Measurements from ENCODE around the gene TMEM140. TPM values are rescaled to one million over a fixed set of nuclear protein-coding genes. Genes with fewer than 3 reads are reported as not detected.

The TMEM140 gene
- total RNA-seq, 3 donors from 2014 or later (not counting 1 experiment from before 2014, with no cell fraction given) = 60.0 to 81.7 (median 76.9) TPM

DNA sequence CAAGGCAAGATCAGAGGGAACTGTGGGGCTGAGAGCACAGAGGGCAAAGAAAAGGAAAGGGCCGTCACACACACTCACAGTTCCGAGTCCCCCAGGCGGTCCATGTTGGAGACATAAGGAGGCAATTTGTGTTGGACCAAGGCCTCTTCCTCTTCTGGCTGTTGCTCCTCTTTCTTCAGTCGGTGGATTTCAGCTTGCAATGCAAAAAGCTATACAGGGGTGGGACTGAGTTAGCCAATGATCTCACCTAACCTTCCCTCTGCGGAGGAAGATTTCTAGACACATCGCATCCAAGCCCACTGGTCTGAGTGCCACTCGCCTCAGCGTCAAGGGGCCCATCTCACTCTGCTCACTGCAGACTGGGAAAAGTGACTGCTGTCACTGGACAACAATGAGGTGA is 58.0 kb downstream of the TMEM140 start:
- peaks cover 16 to 27% of the 10 kb centered on the region in 2 donors for H3K4me1 Mint-ChIP-seq
- no peaks in the 10 kb centered on the region for H3K9me3 Mint-ChIP-seq
- no peak overlapping the region for H3K4me3 Mint-ChIP-seq
- no peak overlapping the region for H3K27ac Mint-ChIP-seq
- Histone ChIP-seq H3K36me3 (ENCODE audit: control insufficient read depth, insufficient read depth, low read length) (peaks cover 31% of the 10 kb centered on the region), H3K27ac (ENCODE audit: low read length) (no peak overlapping the region), H3K4me3 (ENCODE audit: low read length) (no peak overlapping the region), H3K9me3 (ENCODE audit: control insufficient read depth, insufficient read depth, low read length) (no peaks in the 10 kb centered on the region), H3K4me1 (ENCODE audit: control insufficient read depth, insufficient read depth, low read length) (peaks cover 18% of the 10 kb centered on the region), H3K27me3 (ENCODE audit: control insufficient read depth, insufficient read depth, low read length) (no peaks in the 10 kb centered on the region)
- H3K27me3 Mint-ChIP-seq (ENCODE audit: low read depth in 2 of 2) = no peaks in the 10 kb centered on the region
- no peaks in the 10 kb centered on the region for H3K36me3 Mint-ChIP-seq
- TF ChIP-seq, protein P1, sequence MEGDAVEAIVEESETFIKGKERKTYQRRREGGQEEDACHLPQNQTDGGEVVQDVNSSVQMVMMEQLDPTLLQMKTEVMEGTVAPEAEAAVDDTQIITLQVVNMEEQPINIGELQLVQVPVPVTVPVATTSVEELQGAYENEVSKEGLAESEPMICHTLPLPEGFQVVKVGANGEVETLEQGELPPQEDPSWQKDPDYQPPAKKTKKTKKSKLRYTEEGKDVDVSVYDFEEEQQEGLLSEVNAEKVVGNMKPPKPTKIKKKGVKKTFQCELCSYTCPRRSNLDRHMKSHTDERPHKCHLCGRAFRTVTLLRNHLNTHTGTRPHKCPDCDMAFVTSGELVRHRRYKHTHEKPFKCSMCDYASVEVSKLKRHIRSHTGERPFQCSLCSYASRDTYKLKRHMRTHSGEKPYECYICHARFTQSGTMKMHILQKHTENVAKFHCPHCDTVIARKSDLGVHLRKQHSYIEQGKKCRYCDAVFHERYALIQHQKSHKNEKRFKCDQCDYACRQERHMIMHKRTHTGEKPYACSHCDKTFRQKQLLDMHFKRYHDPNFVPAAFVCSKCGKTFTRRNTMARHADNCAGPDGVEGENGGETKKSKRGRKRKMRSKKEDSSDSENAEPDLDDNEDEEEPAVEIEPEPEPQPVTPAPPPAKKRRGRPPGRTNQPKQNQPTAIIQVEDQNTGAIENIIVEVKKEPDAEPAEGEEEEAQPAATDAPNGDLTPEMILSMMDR (IDR thresholded peaks at IDR 0.05) = no peak
- intact Hi-C loops (cut with micrococcal nuclease) = no loop called here
- DNase-seq (no peak), ATAC-seq (no peak)
- WGBS (ENCODE audit: insufficient coverage) = 92% methylated on average over 8 of the region's 8 CpGs

DNA sequence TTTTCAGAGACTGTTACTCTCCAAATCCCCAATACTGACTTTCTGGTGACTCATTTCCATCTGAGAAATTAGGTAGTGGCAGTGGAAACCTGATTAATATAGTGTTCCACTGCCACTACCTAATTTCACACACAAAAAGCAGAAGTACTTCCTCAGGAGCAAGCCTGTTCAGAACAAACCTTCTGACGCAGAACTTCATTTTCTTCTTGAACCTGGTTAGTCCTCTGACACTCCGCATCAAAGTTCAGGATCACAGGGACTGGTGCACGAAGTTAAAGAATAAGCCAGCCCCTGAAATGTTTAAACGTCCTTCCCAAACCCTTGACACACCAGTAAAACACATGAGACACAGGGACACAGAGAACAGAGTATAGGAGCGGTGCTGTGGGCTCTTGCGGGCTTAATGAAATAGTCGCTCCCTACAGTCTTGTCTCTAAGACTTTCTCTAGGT is 59.1 kb downstream of the TMEM140 start:
- no peaks in the 10 kb centered on the region for H3K27me3 Mint-ChIP-seq (ENCODE audit: low read depth in 2 of 2)
- no peak overlapping the region for H3K27ac ChIP-seq (ENCODE audit: low read length)
- H3K27me3 ChIP-seq (ENCODE audit: control insufficient read depth, insufficient read depth, low read length) = no peaks in the 10 kb centered on the region
- intact Hi-C loops (cut with micrococcal nuclease) = no loop called here
- DNase-seq (no peak), ATAC-seq (no peak)
- TF ChIP-seq, protein P1 (IDR thresholded peaks at IDR 0.05) = no peak
- H3K36me3 Mint-ChIP-seq = no peaks in the 10 kb centered on the region
- H3K4me3 ChIP-seq (ENCODE audit: low read length) = no peak overlapping the region
- H3K36me3 ChIP-seq (ENCODE audit: control insufficient read depth, insufficient read depth, low read length) = peaks cover 21% of the 10 kb centered on the region
- H3K9me3 ChIP-seq (ENCODE audit: control insufficient read depth, insufficient read depth, low read length) = no peaks in the 10 kb centered on the region
- H3K4me1 ChIP-seq (ENCODE audit: control insufficient read depth, insufficient read depth, low read length) = peaks cover 23% of the 10 kb centered on the region
- H3K27ac Mint-ChIP-seq = peak overlapping the region in 1 of 2 donors; percentile 52
- 69% methylated on average over 7 of the region's 7 CpGs for WGBS (ENCODE audit: insufficient coverage)
- H3K4me3 Mint-ChIP-seq = no peak overlapping the region
- peaks cover 17 to 35% of the 10 kb centered on the region in 2 donors for H3K4me1 Mint-ChIP-seq
- H3K9me3 Mint-ChIP-seq = no peaks in the 10 kb centered on the region

- intact Hi-C loops (cut with micrococcal nuclease) = no loop called here
- H3K27me3 ChIP-seq (ENCODE audit: control insufficient read depth, insufficient read depth, low read length) = no peaks in the 10 kb centered on the region
- peaks cover 26% of the 10 kb centered on the region for H3K4me1 ChIP-seq (ENCODE audit: control insufficient read depth, insufficient read depth, low read length)
- H3K27ac ChIP-seq (ENCODE audit: low read length) = no peak overlapping the region
- Mint-ChIP-seq H3K4me3 (no peak overlapping the region), H3K27ac (peak overlapping the region in 1 of 2 donors; percentile 52), H3K4me1 (peaks cover 17 to 35% of the 10 kb centered on the region in 2 donors), H3K27me3 (ENCODE audit: low read depth in 2 of 2) (no peaks in the 10 kb centered on the region), H3K36me3 (no peaks in the 10 kb centered on the region), H3K9me3 (no peaks in the 10 kb centered on the region)
- TF ChIP-seq, protein P1 (IDR thresholded peaks at IDR 0.05) = no peak
- no peaks in the 10 kb centered on the region for H3K9me3 ChIP-seq (ENCODE audit: control insufficient read depth, insufficient read depth, low read length)
- WGBS (ENCODE audit: insufficient coverage) = 76% methylated on average over 8 of the region's 8 CpGs
- no peak overlapping the region for H3K4me3 ChIP-seq (ENCODE audit: low read length)
- DNase-seq (no peak), ATAC-seq (no peak)
- H3K36me3 ChIP-seq (ENCODE audit: control insufficient read depth, insufficient read depth, low read length) = peaks cover 17% of the 10 kb centered on the region
Observed at GRCh38 chr7:135207406-135208101, 59.7 kb downstream of the TMEM140 start.

All from natural killer cell (primary cell).